Smooth muscle cell (in vitro differentiated cells): ENCODE results near the gene MATK. TPM values are rescaled to one million over a fixed set of nuclear protein-coding genes. Genes with fewer than 3 reads are reported as not detected.

Experiments
- DNase-seq: peaks from one replicate; lab custom pipeline; 2025; ENCODE audit not compliant: unreplicated experiment; lab: John Stamatoyannopoulos, UW
- H2AFZ ChIP-seq: fragments of 200-600 bp; sonication (generic); 2 replicates; pipeline ENCODE4 v1.6.0; 2016; ENCODE audit warnings: antibody characterized with exemption, low read depth, mild to moderate bottlenecking
- H3F3A ChIP-seq: fragments of 200-600 bp; sonication (generic); 2 replicates; pipeline ENCODE4 v1.6.0; 2017; ENCODE audit warnings: antibody characterized with exemption, low read depth
- H3K27ac ChIP-seq: fragments of 200-600 bp; sonication (generic); 2 replicates; pipeline ENCODE4 v1.5.1; 2016; ENCODE audit warnings: low read depth, mild to moderate bottlenecking
- H3K27me3 ChIP-seq: fragments of 200-600 bp; sonication (generic); 2 replicates; pipeline ENCODE4 v1.6.1; 2016; ENCODE audit warnings: low read depth, mild to moderate bottlenecking
- H3K36me3 ChIP-seq: fragments of 200-600 bp; sonication (generic); 2 replicates; pipeline ENCODE4 v1.5.1; 2016; ENCODE audit warnings: low read depth
- H3K4me1 ChIP-seq: fragments of 200-600 bp; sonication (generic); 2 replicates; pipeline ENCODE4 v1.5.1; 2016; ENCODE audit warnings: low read depth
- H3K4me2 ChIP-seq: fragments of 200-600 bp; sonication (generic); 2 replicates; pipeline ENCODE4 v1.6.0; 2016; ENCODE audit warnings: mild to moderate bottlenecking
- H3K4me3 ChIP-seq: fragments of 200-600 bp; sonication (generic); 2 replicates; pipeline ENCODE4 v1.5.1; 2016; ENCODE audit warnings: mild to moderate bottlenecking
- H3K79me2 ChIP-seq: fragments of 200-600 bp; sonication (generic); 2 replicates; pipeline ENCODE4 v1.6.0; 2016; ENCODE audit warnings: low read depth, mild to moderate bottlenecking
- H3K9ac ChIP-seq: fragments of 200-600 bp; sonication (generic); 2 replicates; pipeline ENCODE4 v1.6.0; 2016; ENCODE audit warnings: low read depth
- H3K9me3 ChIP-seq: fragments of 200-600 bp; sonication (generic); replicated peaks from 2 replicates; pipeline ENCODE4 v1.5.1; 2016; ENCODE audit warnings: low read depth
- H4K20me1 ChIP-seq: fragments of 200-600 bp; sonication (generic); 2 replicates; pipeline ENCODE4 v1.6.0; 2016; ENCODE audit warnings: low read depth
- CTCF ChIP-seq: fragments of 200-600 bp; sonication (generic); IDR thresholded peaks from 2 replicates; pipeline ENCODE4 v1.5.1; 2017; ENCODE audit warnings: borderline replicate concordance, mild to moderate bottlenecking, antibody characterized with exemption; ENCODE audit not compliant: insufficient read depth, poor library complexity, severe bottlenecking
- WGBS: methylation state at CpG from one replicate; pipeline ENCODE4 v1.1.7; 2016; ENCODE audit warnings: low lambda C conversion rate; 5-methylcytosine and 5-hydroxymethylcytosine counted together
- polyA plus RNA-seq: library from polyadenylated mRNA; unstranded; fragments of >200 nt; fragmentation: Nextera tagmentation; extraction: Ambion mirVana; gene quantifications from 2 replicates; pipeline ENCODE4 v1.2.1, GENCODE V29; 2016
- total RNA-seq: library from RNA; depleted of rRNA; stranded (reverse); fragments of >200 nt; gene quantifications from 2 replicates; pipeline ENCODE4 v1.2.3, GENCODE V29; 2014

MATK gene
- total and polyA plus RNA-seq, 2 experiments from 2014 or later, result not detected

GRCh38 chr19:3785451-3785937, 687 bp downstream of the MATK start:
- DNase-seq, result no peak
- H3K4me2 ChIP-seq, result peak overlapping the region; percentile 84
- no peak overlapping the region for H2AFZ ChIP-seq
- no peaks in the 10 kb centered on the region for H3K79me2 ChIP-seq
- 5% methylated on average over 44 of the region's 47 CpGs for WGBS
- H3K36me3 ChIP-seq, result no peaks in the 10 kb centered on the region
- peaks cover 35% of the 10 kb centered on the region for H3K27me3 ChIP-seq
- H3K4me3 ChIP-seq, result peak overlapping the region; percentile 46
- no peak overlapping the region for H3K9ac ChIP-seq
- H3K9me3 ChIP-seq, result peaks cover 8% of the 10 kb centered on the region
- peaks cover 4% of the 10 kb centered on the region for H3K4me1 ChIP-seq
- no peak overlapping the region for H3K27ac ChIP-seq
- no peaks in the 10 kb centered on the region for H4K20me1 ChIP-seq
- no peaks in the 10 kb centered on the region for H3F3A ChIP-seq
- no peak for TF ChIP-seq CTCF

- DNase-seq, result no peak
- Histone ChIP-seq H3K27me3 (peaks cover 35% of the 10 kb centered on the region), H3K36me3 (no peaks in the 10 kb centered on the region), H4K20me1 (no peaks in the 10 kb centered on the region), H3K79me2 (no peaks in the 10 kb centered on the region), H3F3A (no peaks in the 10 kb centered on the region), H3K4me2 (no peak overlapping the region), H3K9me3 (peaks cover 8% of the 10 kb centered on the region), H3K4me3 (no peak overlapping the region), H2AFZ (no peak overlapping the region), H3K9ac (no peak overlapping the region), H3K27ac (no peak overlapping the region), H3K4me1 (peaks cover 4% of the 10 kb centered on the region)
- TF ChIP-seq CTCF, result no peak
- 51% methylated on average over 17 of the region's 25 CpGs for WGBS
These were observed 1.4 kb downstream of the MATK start for GRCh38 chr19:3784607-3785450.

GRCh38 chr19:3783660-3784584, 2.3 kb downstream of the MATK start:
- no peaks in the 10 kb centered on the region for H3K36me3 ChIP-seq
- DNase-seq, result no peak
- H3K9me3 ChIP-seq, result peaks cover 8% of the 10 kb centered on the region
- no peaks in the 10 kb centered on the region for H3F3A ChIP-seq
- no peaks in the 10 kb centered on the region for H3K79me2 ChIP-seq
- no peak overlapping the region for H3K9ac ChIP-seq
- peaks cover 4% of the 10 kb centered on the region for H3K4me1 ChIP-seq
- TF ChIP-seq CTCF, result no peak
- H4K20me1 ChIP-seq, result no peaks in the 10 kb centered on the region
- 65% methylated on average over 44 of the region's 49 CpGs for WGBS
- peaks cover 35% of the 10 kb centered on the region for H3K27me3 ChIP-seq
- H3K4me3 ChIP-seq, result no peak overlapping the region
- H3K4me2 ChIP-seq, result no peak overlapping the region
- no peak overlapping the region for H3K27ac ChIP-seq
- no peak overlapping the region for H2AFZ ChIP-seq
